A549 (cell line): ENCODE results near the gene CYP24A1. TPM values are rescaled to one million over a fixed set of nuclear protein-coding genes. Genes with fewer than 3 reads are reported as not detected.

ENCODE experiments used
- ATAC-seq, 2 experiments: fragments of 200-7000 bp in 1 of 2; fragments of >200 bp in 1 of 2; cut with Nextera tagmentation in 1 of 2; cut with Tn5 transposase in 1 of 2; 3 replicates each; pipeline versions ENCODE4 v1.8.0 to v1.9.1; 2018 to 2020; ENCODE audit warnings: mild to moderate bottlenecking in 1 of 2, moderate library complexity in 1 of 2
- CTCF ChIA-PET: fragments of 300-600 bp; sonication (Branson Sonifier 250); formaldehyde crosslinking; extraction: SDS; loops from one replicate; lab custom pipeline; 2021; ENCODE audit warnings: antibody characterized with exemption, inconsistent platforms; lab: Yijun Ruan, JAX
- POLR2A ChIA-PET: fragments of 350-600 bp; formaldehyde crosslinking; extraction: SDS; loops from one replicate; lab custom pipeline; 2021; ENCODE audit warnings: antibody characterized with exemption, inconsistent platforms; lab: Yijun Ruan, JAX
- DNase-seq, 2 experiments: peaks; one replicate each; pipeline versions ENCODE4 v3.0.0 to v3.0.0-alpha.2; 2011 to 2016; ENCODE audit warnings: low read depth in 1 of 2, low spot score in 1 of 2
- FAIRE-seq: peaks from 2 replicates; lab custom pipeline; 2011; peaks lifted over from hg19 to GRCh38; lab: Jason Lieb, UNC
- H3K27ac ChIP-seq, 2 experiments: fragments of >200 bp; sonication (Bioruptor Twin); formaldehyde crosslinking; 3 replicates each; pipeline ENCODE4 v1.5.1; 2016 to 2017
- H3K4me1 ChIP-seq: fragments of >200 bp; sonication (Bioruptor Twin); formaldehyde crosslinking; 3 replicates; pipeline ENCODE4 v1.6.1; 2016
- H3K4me2 ChIP-seq: fragments of >200 bp; sonication (Bioruptor Twin); formaldehyde crosslinking; 3 replicates; pipeline ENCODE4 v1.6.1; 2016
- H3K4me3 ChIP-seq: fragments of >200 bp; sonication (Bioruptor Twin); formaldehyde crosslinking; 3 replicates; pipeline ENCODE4 v1.5.1; 2016
- H3K9me3 ChIP-seq: fragments of >200 bp; sonication (Bioruptor Twin); formaldehyde crosslinking; 3 replicates; pipeline ENCODE4 v1.6.1; 2016
- ATOH8 ChIP-seq: fragments of 250-450 bp; sonication (Bioruptor Pico); IDR thresholded peaks from 2 replicates; pipeline ENCODE4 v1.5.0; 2020; ENCODE audit warnings: low read depth, mild to moderate bottlenecking, moderate library complexity
- CHD4 ChIP-seq: fragments of 200-600 bp; sonication (generic); IDR thresholded peaks from 2 replicates; pipeline ENCODE4 v1.6.1; 2016; ENCODE audit warnings: antibody characterized with exemption, mild to moderate bottlenecking, borderline replicate concordance
- ELK1 ChIP-seq: fragments of 150-350 bp; IDR thresholded peaks from 2 replicates; pipeline ENCODE4 v1.6.1; 2014; ENCODE audit warnings: low read depth, mild to moderate bottlenecking, low read length
- EP300 ChIP-seq, 2 experiments: fragments of >200 bp; sonication (Bioruptor Twin); formaldehyde crosslinking; IDR thresholded peaks; 2 replicates in 1 of 2; 3 replicates in 1 of 2; pipeline ENCODE4 v1.6.1; 2016 to 2017
- FOSB ChIP-seq: fragments of 250-450 bp; sonication (Bioruptor Pico); IDR thresholded peaks from 2 replicates; pipeline ENCODE4 v1.5.0; 2020; ENCODE audit warnings: mild to moderate bottlenecking, moderate library complexity
- FOSL2 ChIP-seq, 2 experiments: fragments of 450-650 bp in 1 of 2; fragments of >200 bp in 1 of 2; sonication (Bioruptor Twin) in 1 of 2; formaldehyde crosslinking; IDR thresholded peaks; 2 replicates each; pipeline versions ENCODE4 v1.5.0 to v1.6.1; 2016 to 2020; ENCODE audit warnings: mild to moderate bottlenecking in 1 of 2, moderate library complexity in 1 of 2
- FOXS1 ChIP-seq: fragments of 250-450 bp; sonication (Bioruptor Pico); IDR thresholded peaks from 2 replicates; pipeline ENCODE4 v1.5.0; 2020; ENCODE audit warnings: mild to moderate bottlenecking, moderate library complexity
- HOXB13 ChIP-seq: fragments of 250-450 bp; sonication (Bioruptor Pico); IDR thresholded peaks from 2 replicates; pipeline ENCODE4 v1.5.0; 2020; ENCODE audit warnings: low read depth, mild to moderate bottlenecking, moderate library complexity
- JUN ChIP-seq, 2 experiments: fragments of >200 bp; sonication (Bioruptor Twin); formaldehyde crosslinking; IDR thresholded peaks; 2 replicates in 1 of 2; 3 replicates in 1 of 2; pipeline ENCODE4 v1.6.1; 2016 to 2017
- JUNB ChIP-seq: fragments of >200 bp; sonication (Bioruptor Twin); formaldehyde crosslinking; IDR thresholded peaks from 2 replicates; pipeline ENCODE4 v1.6.1; 2016
- KDM5A ChIP-seq: fragments of 200-600 bp; sonication (generic); IDR thresholded peaks from 2 replicates; pipeline ENCODE4 v1.6.1; 2016; ENCODE audit warnings: antibody characterized with exemption, mild to moderate bottlenecking
- MAFK ChIP-seq: fragments of 450-650 bp; IDR thresholded peaks from 2 replicates; pipeline ENCODE4 v1.6.1; 2014; ENCODE audit not compliant: partially characterized antibody
- MAX ChIP-seq: IDR thresholded peaks from 2 replicates; pipeline ENCODE4 v1.6.1; 2012
- MYC ChIP-seq: IDR thresholded peaks from 2 replicates; pipeline ENCODE4 v1.6.1; 2012; ENCODE audit warnings: mild to moderate bottlenecking, inconsistent platforms, low read length, improper control_type of control experiment, borderline replicate concordance
- NPAS2 ChIP-seq: fragments of 250-450 bp; sonication (Bioruptor Pico); IDR thresholded peaks from 2 replicates; pipeline ENCODE4 v1.8.0; 2022; ENCODE audit warnings: mild to moderate bottlenecking, moderate library complexity, borderline replicate concordance
- PHF8 ChIP-seq: fragments of 200-600 bp; sonication (generic); IDR thresholded peaks from 2 replicates; pipeline ENCODE4 v1.6.1; 2016; ENCODE audit warnings: low read depth, mild to moderate bottlenecking, antibody characterized with exemption, moderate library complexity, borderline replicate concordance
- REST ChIP-seq: fragments of 200-600 bp; sonication (generic); IDR thresholded peaks from 2 replicates; pipeline ENCODE4 v1.6.1; 2016; ENCODE audit warnings: antibody characterized with exemption, mild to moderate bottlenecking, moderate library complexity
- TFCP2L1 ChIP-seq: fragments of 250-450 bp; sonication (Bioruptor Pico); IDR thresholded peaks from 2 replicates; pipeline ENCODE4 v1.5.0; 2021; ENCODE audit warnings: mild to moderate bottlenecking
- ZFP36 ChIP-seq: fragments of 450-650 bp; IDR thresholded peaks from 2 replicates; pipeline ENCODE4 v1.6.1; 2014; ENCODE audit warnings: borderline replicate concordance; ENCODE audit not compliant: partially characterized antibody
- ZNF302 ChIP-seq: fragments of 250-450 bp; sonication (Bioruptor Pico); IDR thresholded peaks from 2 replicates; pipeline ENCODE4 v1.9.0; 2021; ENCODE audit warnings: inconsistent platforms, mild to moderate bottlenecking, moderate library complexity
- WGBS: methylation state at CpG from one replicate; pipeline ENCODE4 v1.1.6; 2017; ENCODE audit errors: missing lambda C conversion rate; 5-methylcytosine and 5-hydroxymethylcytosine counted together
- polyA plus RNA-seq, 4 experiments: library from polyadenylated mRNA; depleted of rRNA in 3 of 4; stranded (reverse); fragments of >200 nt; fragmentation: RNase III in 1 of 4; extraction: RNeasy Plus Mini Kit Qiagen cat#74134 plus additional on column Dnase treatment in 1 of 4; gene quantifications; 2 replicates in 3 of 4; 3 replicates in 1 of 4; pipeline ENCODE4 v1.2.3, GENCODE V29; 2011 to 2017

The CYP24A1 gene
- polyA plus RNA-seq, 2 of the 4 experiments (the other 2 are of a cell fraction) = 722 to 1,617 TPM

GRCh38 chr20:54140486-54140885 is 33.3 kb downstream of the CYP24A1 start:
- ATAC-seq (peak in 1 of 2 experiments; percentile 20; a peak in 2 of 6 replicates), FAIRE-seq (no peak), DNase-seq (no peak)
- H3K27ac ChIP-seq = peak overlapping the region; percentile 75 to 88
- WGBS = 86% methylated on average over 3 of the region's 3 CpGs
- peaks cover 32% of the 10 kb centered on the region for H3K9me3 ChIP-seq
- no peak overlapping the region for H3K4me3 ChIP-seq
- H3K4me2 ChIP-seq = peak overlapping the region; percentile 13; the same call in 2 of the 3 replicates
- ChIA-PET CTCF (interaction anchor here (1.0 to 3.6 kb wide), 6 partner anchors 10 to 59 kb away, joined by 5 to 22 read pairs (median 8); no protein-coding TSS in a partner anchor), POLR2A (interaction anchor here (1.0 to 1.6 kb wide), 3 partner anchors 9 to 32 kb away, joined by 3 to 5 read pairs (median 5); no protein-coding TSS in a partner anchor)
- TF ChIP-seq KDM5A (no peak), FOXS1 (CRISPR knock-in tag) (no peak), EP300 (IDR thresholded peaks at IDR 0.05) (no peak), REST (no peak)
- H3K4me1 ChIP-seq = peaks cover 53% of the 10 kb centered on the region

GRCh38 chr20:54140067-54140466 is 33.7 kb downstream of the CYP24A1 start:
- TF ChIP-seq TFCP2L1 (CRISPR knock-in tag) = no peak
- no peak for TF ChIP-seq FOSB (CRISPR knock-in tag)
- no peak for TF ChIP-seq JUN (IDR thresholded peaks at IDR 0.05)
- no peak for TF ChIP-seq JUNB
- TF ChIP-seq EP300 (IDR thresholded peaks at IDR 0.05) = 0 out of 5 replicates have a peak, but pooled peaks of 1 of the 2 experiments have one; percentile 14
- TF ChIP-seq ZFP36 = no peak
- TF ChIP-seq FOXS1 (CRISPR knock-in tag) = no peak
- TF ChIP-seq ATOH8 (CRISPR knock-in tag) = no peak
- peak; percentile 35 for TF ChIP-seq MAFK
- no peak for TF ChIP-seq PHF8
- no peak for TF ChIP-seq CHD4
- TF ChIP-seq ELK1 = no peak
- peak; percentile 38; the same call in 1 of the 2 replicates for TF ChIP-seq HOXB13
- H3K27ac ChIP-seq = peak overlapping the region; percentile 75 to 88; a peak in 5 of 6 replicates
- WGBS = 90% methylated on average over 6 of the region's 6 CpGs
- peaks cover 53% of the 10 kb centered on the region for H3K4me1 ChIP-seq
- peaks cover 36% of the 10 kb centered on the region for H3K9me3 ChIP-seq
- CTCF ChIA-PET = interaction anchor here (0.8 to 3.6 kb wide), 8 partner anchors 10 to 60 kb away, joined by 3 to 22 read pairs (median 6); no protein-coding TSS in a partner anchor
- ATAC-seq (no peak), FAIRE-seq (no peak), DNase-seq (no peak)
- H3K4me2 ChIP-seq = no peak overlapping the region; the same call in 2 of the 3 replicates
- POLR2A ChIA-PET = interaction anchor here (1.0 to 1.6 kb wide), 3 partner anchors 9 to 32 kb away, joined by 3 to 5 read pairs (median 5); no protein-coding TSS in a partner anchor
- no peak overlapping the region for H3K4me3 ChIP-seq

- TF ChIP-seq JUNB = peak; percentile 25; the same call in 1 of the 2 replicates
- no peak for TF ChIP-seq MAX
- no peak for TF ChIP-seq NPAS2 (CRISPR knock-in tag)
- TF ChIP-seq ZNF302 (CRISPR knock-in tag) = no peak
- no peak for TF ChIP-seq FOSL2 (IDR thresholded peaks at IDR 0.05)
- TF ChIP-seq FOSL2 (CRISPR knock-in tag; IDR thresholded peaks at IDR 0.05) = peak; percentile 49
- TF ChIP-seq MYC = no peak
- Histone ChIP-seq H3K4me3 (no peak overlapping the region), H3K4me2 (no peak overlapping the region), H3K9me3 (peaks cover 43% of the 10 kb centered on the region), H3K4me1 (peaks cover 59% of the 10 kb centered on the region), H3K27ac (peak overlapping the region; percentile 75 to 88)
- FAIRE-seq (no peak), ATAC-seq (no peak), DNase-seq (no peak)
- ChIA-PET POLR2A (interaction anchor here (1.6 kb wide), 1 partner anchor 10 kb away, joined by 5 read pairs; no protein-coding TSS in a partner anchor), CTCF (interaction anchor here (0.7 to 3.6 kb wide), 9 partner anchors 10 to 61 kb away, joined by 3 to 22 read pairs (median 5); no protein-coding TSS in a partner anchor)
- 89% methylated on average over 7 of the region's 7 CpGs for WGBS
These were observed 34.6 kb downstream of the CYP24A1 start for GRCh38 chr20:54139188-54139587.
